H4 (cell line): ENCODE results near the gene MS4A6E. TPM values are rescaled to one million over a fixed set of nuclear protein-coding genes. Genes with fewer than 3 reads are reported as not detected.
"Not testable (repeated sequence)": the region's sequence is repeated elsewhere in the genome, so short reads cannot be mapped to it uniquely, and the experiment has no call there.

Experiments used
- DNase-seq: peaks from one replicate; pipeline ENCODE4 v3.0.0-alpha.2; 2015; ENCODE audit warnings: low spot score
- total RNA-seq: library from RNA; depleted of rRNA; stranded (reverse); fragments of >200 nt; shearing (Covaris generic); gene quantifications from 2 replicates; pipeline ENCODE4 v1.2.3, GENCODE V29; 2014; rRNA removed

MS4A6E gene
- total RNA-seq: not detected in 2 replicates

DNA sequence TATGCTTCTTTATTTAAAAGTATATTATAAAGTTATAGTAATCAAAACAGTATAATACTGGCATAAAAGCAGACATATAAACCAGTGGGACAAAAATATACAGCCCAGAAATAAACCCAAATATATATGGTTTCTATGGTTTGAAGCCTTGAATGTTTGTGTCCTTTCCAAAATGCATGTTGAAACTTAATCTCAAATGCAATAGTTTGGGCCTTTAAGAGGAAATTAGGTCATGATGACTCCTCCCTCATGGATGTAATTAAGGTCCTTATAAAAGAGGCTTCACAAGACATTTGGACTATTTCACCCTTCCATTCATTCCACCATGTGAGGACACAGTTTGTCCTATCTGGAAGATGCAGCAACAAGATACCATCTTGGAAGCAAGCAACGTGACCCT lies at the start of gene MS4A6E:
TSS of gene MS4A6E (plus strand) at position 301 of the 400 bp plus-strand sequence. CDS start 7,641 bp downstream, outside the sequence.
- DNase-seq: no peak

DNA sequence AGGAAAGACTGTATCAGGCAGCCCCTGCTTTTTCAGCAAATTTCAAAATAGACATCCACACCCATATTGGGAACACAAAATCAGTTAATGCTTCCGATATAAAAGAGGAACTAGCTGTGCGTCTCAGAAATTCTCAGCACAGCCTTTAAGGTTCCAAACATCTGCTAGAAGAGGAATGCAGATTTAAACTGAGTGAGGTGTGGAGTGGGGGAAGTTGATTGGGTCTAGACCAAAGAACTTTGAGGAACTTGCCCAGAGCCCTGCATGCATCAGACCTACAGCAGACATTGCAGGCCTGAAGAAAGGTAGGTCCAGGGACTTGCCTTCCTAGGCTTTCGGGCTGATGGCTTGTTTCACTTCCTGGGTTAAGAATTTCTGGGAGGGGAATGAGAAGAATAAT lies 46.6 kb upstream of the MS4A6E start, which contains the start of gene MS4A4A:
TSS of gene MS4A4A (plus strand) at position 255 of the 400 bp plus-strand sequence. CDS start at position 265, 10 bp downstream.
- DNase-seq: no peak

GRCh38 chr11:60281485-60281884 lies 45.6 kb upstream of the MS4A6E start:
- DNase-seq: no peak

DNA sequence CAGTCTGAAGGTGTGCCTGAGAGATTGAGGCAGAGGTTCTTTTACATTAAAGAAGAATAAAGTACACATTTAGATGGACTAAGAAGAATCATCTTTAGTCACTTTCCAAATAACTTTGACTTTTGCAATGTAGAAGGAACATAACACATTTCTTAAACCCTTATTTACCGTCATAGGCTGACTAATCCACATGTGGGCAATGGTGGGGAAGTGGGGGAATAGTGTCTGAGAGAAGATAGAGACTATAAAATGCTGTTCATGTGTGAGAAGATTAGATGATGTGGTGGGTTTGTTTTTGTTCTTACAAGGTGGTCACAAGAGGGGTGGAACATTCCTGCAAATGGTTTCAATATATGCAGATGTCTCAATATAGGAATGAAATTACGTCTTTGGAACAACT lies 44.8 kb upstream of the MS4A6E start:
- no peak for DNase-seq

DNA sequence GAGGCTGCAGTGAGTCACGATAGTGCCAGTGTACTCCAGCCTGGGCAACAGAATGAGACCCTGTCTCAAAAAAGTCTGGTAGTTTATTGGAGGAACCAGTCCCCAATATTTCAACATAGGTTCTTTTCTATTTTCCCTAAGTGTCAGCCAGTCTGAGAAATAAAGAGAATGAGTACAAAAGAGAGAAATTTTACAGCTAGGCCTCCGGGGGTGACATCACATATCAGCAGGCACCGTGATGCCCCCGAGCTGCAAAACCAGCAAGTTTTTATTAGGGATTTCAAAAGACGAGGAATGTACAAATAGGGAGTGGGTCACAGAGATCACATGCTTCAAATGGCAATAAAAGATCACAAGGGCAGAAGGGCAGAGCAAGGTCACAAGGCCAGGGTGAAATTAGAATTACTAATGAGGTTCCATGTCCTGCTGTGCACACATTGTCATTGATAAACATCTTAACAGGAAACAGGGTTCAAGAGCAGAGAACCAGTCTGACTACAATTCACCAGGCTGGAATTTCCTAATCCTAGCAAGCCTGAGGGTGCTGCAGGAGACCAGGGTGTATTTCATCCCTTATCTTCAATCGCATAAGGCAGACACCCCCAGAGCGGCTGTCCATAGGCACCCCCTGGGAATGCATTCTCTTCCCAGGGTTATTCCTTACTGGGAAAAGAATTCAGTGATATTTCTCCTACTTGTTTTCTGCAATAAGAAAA lies 41.5 kb upstream of the MS4A6E start:
- not testable (repeated sequence) for DNase-seq

DNA sequence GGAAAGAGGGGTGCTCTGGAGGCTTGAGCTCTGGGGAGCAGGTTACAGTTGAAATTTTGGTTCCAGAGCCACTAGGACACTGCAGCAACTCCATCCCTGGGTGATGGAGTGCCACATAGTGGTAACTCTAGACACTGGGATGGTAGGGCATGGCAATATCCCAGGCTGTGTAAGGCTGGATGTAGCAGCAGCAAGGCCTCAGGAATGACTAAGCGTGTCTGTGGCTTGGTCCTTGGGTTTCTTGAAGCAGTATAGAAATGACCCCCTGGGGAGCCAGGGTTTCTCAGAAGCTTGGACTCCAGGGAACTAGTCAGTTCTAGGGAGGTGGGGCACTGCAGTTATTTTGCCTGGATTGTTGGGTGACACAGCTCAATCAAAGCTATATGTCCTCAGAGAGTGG lies 38.5 kb upstream of the MS4A6E start:
- DNase-seq: peak; percentile 27

- no peak for DNase-seq
These were observed 34.9 kb upstream of the MS4A6E start for GRCh38 chr11:60292145-60292544.

- DNase-seq: no peak
These were observed 25.9 kb upstream of the MS4A6E start for GRCh38 chr11:60301178-60301577.

- DNase-seq: not testable (repeated sequence)
These were observed 25.2 kb upstream of the MS4A6E start for GRCh38 chr11:60301884-60302283.

GRCh38 chr11:60303661-60304060 lies 23.4 kb upstream of the MS4A6E start:
- peak; percentile 28 for DNase-seq

DNA sequence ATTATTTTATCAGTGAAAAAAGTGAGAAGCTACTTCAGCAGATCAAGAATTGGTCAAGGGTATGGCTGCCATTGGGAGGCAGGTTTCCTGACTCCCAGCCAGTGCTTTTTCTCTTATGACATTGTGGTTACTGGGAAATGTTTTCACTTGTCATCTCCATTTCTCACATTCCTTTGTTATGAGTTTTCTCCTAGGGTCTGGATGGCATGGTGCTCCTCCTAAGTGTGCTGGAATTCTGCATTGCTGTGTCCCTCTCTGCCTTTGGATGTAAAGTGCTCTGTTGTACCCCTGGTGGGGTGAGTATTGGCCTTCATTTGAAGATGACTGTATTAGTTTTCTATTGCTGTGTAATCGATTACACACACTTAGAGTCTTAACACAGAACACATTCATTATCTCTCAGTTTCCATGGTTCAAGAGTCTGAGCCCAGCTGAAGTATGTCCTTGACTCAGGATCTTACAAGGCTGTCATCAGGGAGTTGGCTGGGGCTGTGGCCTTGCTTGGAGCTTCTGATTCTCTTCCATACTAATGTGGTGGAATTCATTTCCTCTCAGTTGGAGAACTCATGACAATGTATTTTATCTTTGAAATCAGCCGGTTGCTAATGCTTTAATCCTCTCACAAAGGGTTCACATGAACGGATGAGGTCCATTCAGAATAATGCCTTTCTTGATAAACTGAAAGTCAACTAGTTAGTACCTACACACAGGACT lies 21.0 kb upstream of the MS4A6E start:
- DNase-seq: peak; percentile 49

GRCh38 chr11:60307507-60308195 lies 19.4 kb upstream of the MS4A6E start:
- DNase-seq: no peak

DNA sequence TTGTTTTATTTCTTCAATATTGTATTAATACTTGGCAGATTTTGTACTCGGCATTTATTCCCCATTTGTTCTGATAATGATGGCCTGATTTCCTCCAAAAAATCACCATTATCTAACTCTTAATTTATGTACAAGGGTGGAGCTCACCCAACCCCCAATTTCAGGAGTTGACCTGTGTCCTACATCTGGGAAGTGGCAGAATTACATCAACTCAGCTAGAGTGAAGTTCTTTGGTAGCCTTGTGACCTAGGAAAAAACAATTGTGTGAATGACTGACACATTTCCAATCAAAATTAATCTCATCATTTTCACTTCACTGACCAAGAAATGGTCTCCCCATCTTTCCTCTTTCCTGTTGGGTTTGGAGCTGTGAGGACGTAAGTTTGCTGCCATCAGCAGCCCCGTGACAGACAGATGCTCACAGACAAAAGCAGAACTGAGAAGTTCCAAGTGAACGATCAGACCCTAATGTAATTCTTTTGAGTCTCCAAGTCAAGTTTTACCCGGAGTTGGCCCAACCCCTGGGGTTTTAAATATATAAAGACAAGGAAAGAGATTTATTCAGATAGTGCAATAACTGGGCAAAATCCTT lies 16.6 kb upstream of the MS4A6E start:
- no peak for DNase-seq

- DNase-seq: no peak
These were observed 12.3 kb upstream of the MS4A6E start for GRCh38 chr11:60314635-60315321.

DNA sequence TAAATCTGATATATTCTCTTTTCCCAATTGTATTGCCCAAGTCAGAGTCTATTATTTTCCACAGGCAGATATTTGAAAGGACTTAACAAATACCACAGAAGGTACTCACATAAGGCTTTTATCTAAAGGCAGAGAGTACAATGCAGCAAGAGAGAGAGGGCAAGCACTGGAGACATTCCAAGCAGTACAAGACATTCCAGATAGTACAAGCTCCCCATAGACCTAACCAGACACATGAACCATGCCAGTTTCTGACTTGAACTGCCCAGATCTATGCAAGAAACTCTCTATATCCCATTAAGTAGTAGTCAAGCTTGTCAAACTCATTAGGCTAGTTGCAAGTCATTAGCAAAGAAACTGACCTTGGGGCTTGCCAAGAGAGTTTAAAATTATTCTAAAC lies 11.2 kb upstream of the MS4A6E start:
- DNase-seq: no peak

DNA sequence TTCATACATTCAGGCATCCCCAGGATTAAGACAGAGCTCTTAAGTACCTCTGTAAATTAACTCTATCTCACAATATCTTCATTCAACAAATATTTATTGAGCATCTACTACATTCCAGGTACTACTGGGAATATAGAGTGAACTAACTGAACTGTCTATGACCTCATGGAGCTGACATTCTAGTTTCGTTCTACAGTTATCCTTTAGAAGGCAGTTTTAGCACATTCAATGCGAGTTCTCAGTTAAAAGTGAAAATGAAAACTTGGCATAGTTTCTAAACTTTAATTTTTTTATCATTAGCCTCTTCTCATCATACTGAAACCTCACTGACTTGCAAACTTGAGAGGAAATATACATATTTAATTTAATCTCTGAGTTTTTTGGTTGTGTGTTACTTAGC lies 10.7 kb upstream of the MS4A6E start:
- DNase-seq: no peak

DNA sequence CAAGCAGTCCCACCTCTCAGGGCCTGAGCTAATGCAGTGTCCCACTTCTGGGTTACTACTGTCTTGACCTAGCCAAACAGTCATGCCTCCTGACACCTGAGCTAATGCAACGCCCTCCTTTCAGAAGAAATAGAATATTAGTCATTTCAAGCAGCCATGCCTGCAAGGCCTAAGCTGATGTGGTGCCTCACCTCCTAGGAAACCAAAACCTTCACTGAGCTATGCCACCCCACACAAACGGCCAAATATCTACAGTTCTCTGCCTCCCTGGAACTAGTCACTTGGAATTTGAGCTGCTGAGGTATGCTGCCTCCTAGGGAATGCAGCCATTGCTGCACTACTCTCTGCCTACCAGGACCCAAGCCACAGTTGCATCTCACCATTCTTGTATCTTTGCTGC lies 8.3 kb upstream of the MS4A6E start:
- DNase-seq: no peak

GRCh38 chr11:60321051-60321450 lies 6.0 kb upstream of the MS4A6E start:
- DNase-seq: no peak

DNA sequence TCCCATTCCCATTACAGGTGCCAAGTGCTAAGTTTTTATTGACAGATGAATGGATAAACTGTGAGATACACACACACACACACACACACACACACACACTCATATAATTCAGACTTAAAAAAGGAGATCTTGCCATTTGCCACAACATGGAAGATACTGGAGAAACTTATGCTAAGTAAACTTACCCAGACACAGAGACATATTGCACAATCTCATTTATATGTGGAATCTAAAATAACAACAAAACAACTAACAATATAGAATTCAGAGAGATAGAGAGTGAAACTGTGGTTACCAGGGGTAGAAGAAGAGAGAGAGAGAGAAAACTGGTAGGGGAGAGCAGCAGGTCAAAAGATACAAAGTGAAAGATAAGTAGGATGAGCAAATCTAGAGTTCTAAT lies 1.4 kb downstream of the MS4A6E start:
- DNase-seq: no peak

DNA sequence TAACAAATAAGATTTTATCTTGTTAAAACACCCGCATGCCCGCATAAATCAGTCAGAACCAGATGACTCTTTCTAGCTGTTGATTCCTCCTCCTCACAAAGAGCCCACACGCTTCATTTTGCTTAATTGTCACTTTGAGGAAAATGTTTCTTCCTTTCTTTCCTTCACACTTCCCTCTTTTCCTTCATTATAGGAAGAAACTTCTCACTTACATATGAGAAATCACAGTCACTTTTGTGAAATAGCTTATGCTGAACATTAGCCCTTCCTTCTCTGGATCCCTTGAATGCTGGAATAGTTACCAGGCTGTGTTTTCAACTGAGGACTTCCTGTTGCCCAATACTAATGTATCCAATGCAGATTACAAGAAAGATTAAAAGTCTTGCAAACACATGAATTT lies 5.8 kb downstream of the MS4A6E start:
- no peak for DNase-seq

GRCh38 chr11:60334005-60334620 lies 7.1 kb downstream of the MS4A6E start:
- peak; percentile 37 for DNase-seq
